K562 (cell line): ENCODE data around the gene SLC26A6. TPM values are rescaled to one million over a fixed set of nuclear protein-coding genes. Genes with fewer than 3 reads are reported as not detected.

Experiments
- ATF2 ChIP-seq: sonication (generic); formaldehyde crosslinking; IDR thresholded peaks from 2 replicates; pipeline ENCODE4 v1.8.1; 2022; ENCODE audit warnings: missing genetic modification reagents
- DPF2 ChIP-seq: fragments of 450-650 bp; IDR thresholded peaks from 2 replicates; pipeline ENCODE4 v1.6.1; 2016
- E2F1 ChIP-seq: sonication (generic); formaldehyde crosslinking; IDR thresholded peaks from 2 replicates; pipeline ENCODE4 v1.8.1; 2023; ENCODE audit warnings: mild to moderate bottlenecking, missing genetic modification reagents, moderate library complexity
- E2F4 ChIP-seq: sonication (generic); formaldehyde crosslinking; IDR thresholded peaks from 2 replicates; pipeline ENCODE4 v1.8.0; 2022; ENCODE audit warnings: mild to moderate bottlenecking, low read depth, missing genetic modification reagents
- HDAC6 ChIP-seq: IDR thresholded peaks from 2 replicates; pipeline ENCODE4 v1.6.1; 2012; ENCODE audit warnings: low read depth, mild to moderate bottlenecking, control low read depth, inconsistent platforms, low read length, moderate library complexity
- MITF ChIP-seq: IDR thresholded peaks from 2 replicates; pipeline ENCODE4 v1.6.1; 2014; ENCODE audit warnings: antibody characterized with exemption
- PHB2 ChIP-seq: fragments of 450-650 bp; IDR thresholded peaks from 2 replicates; pipeline ENCODE4 v1.6.1; 2017; ENCODE audit warnings: low read depth
- PKNOX1 ChIP-seq: fragments of 450-650 bp; IDR thresholded peaks from 2 replicates; pipeline ENCODE4 v1.6.1; 2016
- SREBF2 ChIP-seq: sonication (generic); formaldehyde crosslinking; IDR thresholded peaks from 2 replicates; pipeline ENCODE4 v1.4.0; 2020; ENCODE audit warnings: mild to moderate bottlenecking, missing genetic modification reagents
- TEAD1 ChIP-seq, 2 experiments: fragments of 450-650 bp in 1 of 2; sonication (generic) in 1 of 2; formaldehyde crosslinking; IDR thresholded peaks; 2 replicates each; pipeline versions ENCODE4 v1.4.0 to v1.8.0; 2020 to 2022; ENCODE audit warnings: mild to moderate bottlenecking in 2 of 2, missing genetic modification reagents in 1 of 2
- ZBTB40 ChIP-seq, 2 experiments: fragments of 450-650 bp in 1 of 2; sonication (generic) in 1 of 2; formaldehyde crosslinking in 1 of 2; IDR thresholded peaks; 2 replicates each; pipeline versions ENCODE4 v1.7.1 to v1.9.0; 2016 to 2022; ENCODE audit warnings: inconsistent platforms in 1 of 2, mild to moderate bottlenecking in 1 of 2, missing genetic modification reagents in 1 of 2
- polyA plus RNA-seq, 8 experiments: library from polyadenylated mRNA; depleted of rRNA in 4 of 8; stranded (reverse) in 5 of 8; unstranded in 3 of 8; fragments of >200 nt; fragmentation: Nextera tagmentation in 2 of 8; fragmentation: Illumina TruSeq in 1 of 8; extraction: Ambion mirVana in 2 of 8; extraction: Trizol in 1 of 8; gene quantifications; 2 replicates each; pipeline versions ENCODE4 v1.2.1 to v1.2.3, GENCODE V29; 2011 to 2014; ENCODE audit warnings: inconsistent platforms in 1 of 8, missing spikeins in 1 of 8
- total RNA-seq, 7 experiments: library from RNA; depleted of rRNA in 6 of 7; stranded (reverse); fragments of >200 nt in 6 of 7; fragmentation: Illumina TruSeq in 2 of 7; extraction: Trizol in 2 of 7; gene quantifications; 2 replicates each; pipeline versions ENCODE4 v1.2.1 to v1.2.3, GENCODE V29; 2011 to 2021; ENCODE audit warnings: low replicate concordance in 1 of 7

SLC26A6 gene
- total and polyA plus RNA-seq, 9 of the 15 experiments (the other 6 are each of a cell fraction or from before 2014, with no cell fraction given), result 2.1 to 27.2 (median 14.8) TPM

GRCh38 chr3:48634661-48635221 is 520 bp downstream of the SLC26A6 start (continued):
- no peak for TF ChIP-seq ATF2 (CRISPR knock-in tag)
- no peak for TF ChIP-seq E2F4 (CRISPR knock-in tag)
- TF ChIP-seq MITF, result no peak
- 0 out of 2 replicates have a peak, but pooled peaks have one; percentile 15 for TF ChIP-seq PKNOX1
- TF ChIP-seq HDAC6, result no peak
- no peak for TF ChIP-seq E2F1
- TF ChIP-seq PHB2, result no peak
- TF ChIP-seq DPF2, result peak; percentile 64; the same call in 1 of the 2 replicates
- no peak for TF ChIP-seq TEAD1 (CRISPR knock-in tag; IDR thresholded peaks at IDR 0.05)
- TF ChIP-seq ZBTB40 (IDR thresholded peaks at IDR 0.05), result 0 out of 2 replicates have a peak, but pooled peaks have one; percentile 12
- no peak for TF ChIP-seq ZBTB40 (CRISPR knock-in tag; IDR thresholded peaks at IDR 0.05)
- TF ChIP-seq SREBF2 (CRISPR knock-in tag), result no peak
